ENCODE measurements around the gene LRIG2.
"Not testable (repeated sequence)": the region's sequence is repeated elsewhere in the genome, so short reads cannot be mapped to it uniquely, and the experiment has no call there.

LRIG2 gene

GRCh38 chr1:113057006-113057405 is 16.0 kb upstream of the LRIG2 start:
- ChIA-PET CTCF (interaction anchor here (0.7 to 11.0 kb wide), 7 partner anchors 9 to 341 kb away, joined by 3 to 118 read pairs (median 4); partner anchors contain the start of genes LRIG2 and PPM1J), POLR2A (interaction anchor here (1.2 kb wide), 1 partner anchor 15 kb away, joined by 5 read pairs; no protein-coding TSS in a partner anchor)
- DNase-seq (ENCODE audit: extremely low spot score), result no peak
- no peak for TF ChIP-seq CTCF (IDR thresholded peaks at IDR 0.05; ENCODE audit: control extremely low read depth, extremely low read depth, low read depth, missing control alignments)

GRCh38 chr1:113058941-113059706 is 13.9 kb upstream of the LRIG2 start:
- DNase-seq (ENCODE audit: extremely low spot score), result no peak
- POLR2A ChIA-PET, result no interaction called here
- TF ChIP-seq CTCF (IDR thresholded peaks at IDR 0.05; ENCODE audit: control extremely low read depth, extremely low read depth, low read depth, missing control alignments), result no peak
- CTCF ChIA-PET, result interaction anchor here (0.7 to 11.0 kb wide), 7 partner anchors 9 to 342 kb away, joined by 3 to 118 read pairs (median 4); partner anchors contain the start of gene LRIG2

GRCh38 chr1:113063456-113063855 is 9.5 kb upstream of the LRIG2 start:
- POLR2A ChIA-PET, result not testable (repeated sequence)
- CTCF ChIA-PET, result interaction anchor here (11.0 kb wide), 1 partner anchor 9 kb away, joined by 118 read pairs; the partner anchor contains the start of gene LRIG2

GRCh38 chr1:113072141-113072756 is 749 bp upstream of the LRIG2 start:
- DNase-seq (ENCODE audit: extremely low spot score), result no peak
- no peak for TF ChIP-seq CTCF (IDR thresholded peaks at IDR 0.05; ENCODE audit: control extremely low read depth, extremely low read depth, low read depth, missing control alignments)
- POLR2A ChIA-PET, result interaction anchor here (0.5 to 1.4 kb wide), 6 partner anchors 15 to 192 kb away, joined by 3 to 9 read pairs (median 4); partner anchors contain the start of gene SLC16A1

More at GRCh38 chr1:113063456-113063855, 9.5 kb upstream of the LRIG2 start:
- DNase-seq (ENCODE audit: extremely low spot score), result not testable (repeated sequence)

GRCh38 chr1:113073479-113073950 is 517 bp downstream of the LRIG2 start:
- ChIA-PET POLR2A (interaction anchor here (1.0 to 1.4 kb wide), 2 partner anchors 117 to 120 kb away, joined by 3 to 9 read pairs; partner anchors contain the start of gene SLC16A1), CTCF (interaction anchor here (0.8 to 3.7 kb wide), 50 partner anchors 9 to 801 kb away, joined by 3 to 118 read pairs (median 6); partner anchors contain the start of genes PPM1J and SLC16A1)
- TF ChIP-seq CTCF (IDR thresholded peaks at IDR 0.05; ENCODE audit: control extremely low read depth, extremely low read depth, low read depth, missing control alignments), result peak; percentile 54
- no peak for DNase-seq (ENCODE audit: extremely low spot score)

More at GRCh38 chr1:113072141-113072756, 749 bp upstream of the LRIG2 start:
- CTCF ChIA-PET, result interaction anchor here (0.7 to 3.7 kb wide), 88 partner anchors 10 to 1210 kb away, joined by 3 to 118 read pairs (median 4); partner anchors contain the start of genes PHTF1 and PPM1J

- TF ChIP-seq CTCF (IDR thresholded peaks at IDR 0.05; ENCODE audit: control extremely low read depth, extremely low read depth, low read depth, missing control alignments), result no peak
- DNase-seq (ENCODE audit: extremely low spot score), result peak; percentile 40
- ChIA-PET POLR2A (no interaction called here), CTCF (interaction anchor here (1.6 to 3.7 kb wide), 15 partner anchors 8 to 626 kb away, joined by 5 to 118 read pairs (median 18); partner anchors contain the start of gene PPM1J)
Measured at GRCh38 chr1:113074237-113074636, 1.2 kb downstream of the LRIG2 start.

- CTCF ChIA-PET, result interaction anchor here (0.9 to 1.8 kb wide), 3 partner anchors 11 to 362 kb away, joined by 3 to 5 read pairs (median 5); no protein-coding TSS in a partner anchor
- POLR2A ChIA-PET; DNase-seq (ENCODE audit: extremely low spot score): not testable (repeated sequence)
Measured at GRCh38 chr1:113077978-113078377, 5.0 kb downstream of the LRIG2 start.

All from GM10248 (cell line).